Activated CD8-positive, alpha-beta memory T cell treated with anti-CD3 and anti-CD28 coated beads, Interleukin-2, amount 50 U/mL, for 1 hour (primary cell): Measurements from ENCODE around the gene MED10.

ENCODE experiments used
- DNase-seq: peaks from one replicate; pipeline ENCODE4 v3.0.0-alpha.2; 2020; ENCODE audit errors: extremely low read depth

The MED10 gene

GRCh38 chr5:6350277-6351090 is 27.9 kb downstream of the MED10 start:
- no peak for DNase-seq

- DNase-seq = no peak
These were observed 29.0 kb downstream of the MED10 start for GRCh38 chr5:6349387-6349786.

- DNase-seq = no peak
These were observed 29.8 kb downstream of the MED10 start for GRCh38 chr5:6348476-6349000.

- DNase-seq = no peak
These were observed 30.7 kb downstream of the MED10 start for GRCh38 chr5:6347673-6348072.

GRCh38 chr5:6347165-6347564 is 31.2 kb downstream of the MED10 start:
- DNase-seq = no peak

- DNase-seq = no peak
These were observed 33.8 kb downstream of the MED10 start for GRCh38 chr5:6344593-6344989.

GRCh38 chr5:6343951-6344592 is 34.3 kb downstream of the MED10 start:
- no peak for DNase-seq

- DNase-seq = no peak
These were observed 35.5 kb downstream of the MED10 start for GRCh38 chr5:6342689-6343315.

GRCh38 chr5:6340100-6340499 is 38.2 kb downstream of the MED10 start:
- DNase-seq = no peak

GRCh38 chr5:6338871-6339270 is 39.5 kb downstream of the MED10 start:
- DNase-seq = no peak

- DNase-seq = no peak
These were observed 40.2 kb downstream of the MED10 start for GRCh38 chr5:6338135-6338534.

GRCh38 chr5:6333182-6333905 is 45.0 kb downstream of the MED10 start:
- DNase-seq = no peak

GRCh38 chr5:6328173-6328572 is 50.2 kb downstream of the MED10 start:
- no peak for DNase-seq

- no peak for DNase-seq
These were observed 51.6 kb downstream of the MED10 start for GRCh38 chr5:6326776-6327175.

- DNase-seq = no peak
These were observed 56.1 kb downstream of the MED10 start for GRCh38 chr5:6322163-6322713.
